ENCODE results near the gene BCL11B. TPM values are rescaled to one million over a fixed set of nuclear protein-coding genes. Genes with fewer than 3 reads are reported as not detected.

Gene BCL11B
- total RNA-seq, 1 donor from 2014 or later, result 1.0 TPM

- Mint-ChIP-seq H3K36me3 (ENCODE audit: low read depth, unreplicated experiment) (no peaks in the 10 kb centered on the region), H3K27ac (ENCODE audit: unreplicated experiment) (no peak overlapping the region), H3K9me3 (ENCODE audit: unreplicated experiment) (no peaks in the 10 kb centered on the region), H3K4me3 (ENCODE audit: unreplicated experiment) (no peak overlapping the region), H3K4me1 (ENCODE audit: unreplicated experiment) (peaks cover 10% of the 10 kb centered on the region), H3K27me3 (ENCODE audit: unreplicated experiment) (peaks cover 5% of the 10 kb centered on the region)
- no peak for DNase-seq (ENCODE audit: low spot score)
- no peak for TF ChIP-seq CTCF (IDR thresholded peaks at IDR 0.05; ENCODE audit: unreplicated experiment)
These were observed 128.9 kb downstream of the BCL11B start for GRCh38 chr14:99143126-99143525.

GRCh38 chr14:99141236-99141635, 130.8 kb downstream of the BCL11B start:
- Mint-ChIP-seq H3K4me1 (ENCODE audit: unreplicated experiment) (peaks cover 10% of the 10 kb centered on the region), H3K27me3 (ENCODE audit: unreplicated experiment) (peaks cover 10% of the 10 kb centered on the region), H3K36me3 (ENCODE audit: low read depth, unreplicated experiment) (no peaks in the 10 kb centered on the region), H3K4me3 (ENCODE audit: unreplicated experiment) (no peak overlapping the region), H3K27ac (ENCODE audit: unreplicated experiment) (no peak overlapping the region), H3K9me3 (ENCODE audit: unreplicated experiment) (no peaks in the 10 kb centered on the region)
- no peak for DNase-seq (ENCODE audit: low spot score)
- TF ChIP-seq CTCF (IDR thresholded peaks at IDR 0.05; ENCODE audit: unreplicated experiment), result no peak

GRCh38 chr14:99138999-99139865, 132.8 kb downstream of the BCL11B start:
- Mint-ChIP-seq H3K4me1 (ENCODE audit: unreplicated experiment) (peaks cover 12% of the 10 kb centered on the region), H3K27ac (ENCODE audit: unreplicated experiment) (no peak overlapping the region), H3K4me3 (ENCODE audit: unreplicated experiment) (no peak overlapping the region), H3K36me3 (ENCODE audit: low read depth, unreplicated experiment) (no peaks in the 10 kb centered on the region), H3K27me3 (ENCODE audit: unreplicated experiment) (peaks cover 14% of the 10 kb centered on the region), H3K9me3 (ENCODE audit: unreplicated experiment) (no peaks in the 10 kb centered on the region)
- no peak for DNase-seq (ENCODE audit: low spot score)
- TF ChIP-seq CTCF (IDR thresholded peaks at IDR 0.05; ENCODE audit: unreplicated experiment), result no peak

- Mint-ChIP-seq H3K27me3 (ENCODE audit: unreplicated experiment) (peaks cover 18% of the 10 kb centered on the region), H3K9me3 (ENCODE audit: unreplicated experiment) (no peaks in the 10 kb centered on the region), H3K4me1 (ENCODE audit: unreplicated experiment) (peaks cover 19% of the 10 kb centered on the region), H3K36me3 (ENCODE audit: low read depth, unreplicated experiment) (no peaks in the 10 kb centered on the region), H3K27ac (ENCODE audit: unreplicated experiment) (no peak overlapping the region), H3K4me3 (ENCODE audit: unreplicated experiment) (no peak overlapping the region)
- no peak for DNase-seq (ENCODE audit: low spot score)
- no peak for TF ChIP-seq CTCF (IDR thresholded peaks at IDR 0.05; ENCODE audit: unreplicated experiment)
These were observed 134.0 kb downstream of the BCL11B start for GRCh38 chr14:99137913-99138571.

Data from endothelial cell (in vitro differentiated cells).